GM18499 (cell line): ENCODE data around the gene TIMP2.
"Not testable (repeated sequence)": the region's sequence is repeated elsewhere in the genome, so short reads cannot be mapped to it uniquely, and the experiment has no call there.

Experiments
- ATAC-seq: cut with Tn5 transposase; IDR thresholded peaks from one replicate; pipeline ENCODE4 v1.9.1; 2021; ENCODE audit warnings: moderate number of reproducible peaks; ENCODE audit not compliant: insufficient read depth, unreplicated experiment

The TIMP2 gene

DNA sequence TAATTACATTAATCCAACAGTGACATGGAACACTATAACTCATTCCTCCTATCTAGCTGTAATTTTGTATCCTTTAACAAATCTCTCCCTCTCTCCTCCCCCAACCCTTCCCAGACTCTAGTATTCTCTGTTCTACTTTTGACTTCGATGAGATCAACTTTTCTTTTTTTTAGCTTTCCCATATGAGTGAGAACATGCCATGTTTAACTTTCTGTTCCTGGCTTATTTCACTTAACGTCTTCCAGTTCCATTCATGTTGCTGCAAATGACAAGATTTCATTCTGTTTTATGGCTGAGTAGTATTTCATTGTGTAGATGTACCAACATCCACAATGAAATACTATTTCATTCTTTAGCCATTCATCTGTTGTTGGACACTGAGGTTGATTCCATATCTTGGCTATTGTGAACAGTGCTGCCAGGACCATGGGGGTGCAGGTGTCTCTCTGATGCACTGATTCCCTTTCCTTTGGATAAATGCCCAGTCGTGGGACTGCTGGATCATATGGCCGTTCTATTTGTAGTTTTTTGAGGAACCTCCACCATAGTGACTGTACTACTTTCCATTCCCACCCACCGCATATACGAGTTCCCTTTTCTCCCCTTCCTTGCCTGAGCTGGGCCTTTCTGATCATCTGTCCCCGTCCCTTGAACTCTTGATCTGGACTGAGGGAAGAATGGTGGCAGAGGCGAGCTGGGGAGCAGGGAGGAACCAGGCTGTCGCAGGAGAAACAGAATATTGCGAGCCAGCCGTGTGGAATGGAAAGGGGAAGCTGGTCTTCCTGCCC is 14.5 kb downstream of the TIMP2 start:
- ATAC-seq, result no peak

DNA sequence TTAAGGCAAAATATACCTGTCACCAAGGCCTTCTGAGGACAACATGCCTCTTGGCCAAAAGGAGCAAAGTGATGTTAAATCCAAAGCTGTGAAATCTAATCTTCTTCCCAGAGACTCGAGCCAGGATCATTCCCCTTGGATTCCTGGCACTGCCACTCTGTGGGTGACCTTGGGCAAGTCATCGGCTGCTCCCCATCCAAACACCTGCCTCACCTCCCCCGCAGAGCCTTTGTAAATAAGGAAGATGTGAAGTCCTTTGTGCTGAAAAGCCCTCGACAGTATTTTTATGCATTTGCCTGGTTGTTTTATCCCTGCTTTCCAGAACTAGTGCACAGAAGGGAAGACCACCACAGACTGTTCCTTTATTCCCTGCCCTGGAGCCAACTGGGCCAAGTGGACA is 16.8 kb downstream of the TIMP2 start:
- ATAC-seq, result no peak

DNA sequence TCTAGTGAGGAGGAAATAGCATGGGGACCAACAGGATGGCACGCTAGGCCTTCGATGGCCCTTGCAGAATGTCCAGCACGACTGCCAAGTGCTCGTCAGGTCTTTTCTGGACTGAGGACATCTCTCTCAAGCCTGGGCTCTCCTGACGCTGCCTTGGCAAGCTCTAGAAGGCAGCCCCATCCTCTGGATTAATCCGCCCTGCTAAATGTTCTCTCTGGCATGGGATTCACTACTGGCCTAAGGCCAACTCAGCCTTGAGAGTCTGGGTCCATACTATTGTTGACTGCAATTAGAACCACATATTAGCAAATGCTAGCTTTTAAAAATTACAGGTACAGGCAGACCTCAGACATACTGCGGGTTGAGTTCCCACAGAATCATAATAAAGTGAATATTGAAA is 19.6 kb downstream of the TIMP2 start:
- no peak for ATAC-seq

DNA sequence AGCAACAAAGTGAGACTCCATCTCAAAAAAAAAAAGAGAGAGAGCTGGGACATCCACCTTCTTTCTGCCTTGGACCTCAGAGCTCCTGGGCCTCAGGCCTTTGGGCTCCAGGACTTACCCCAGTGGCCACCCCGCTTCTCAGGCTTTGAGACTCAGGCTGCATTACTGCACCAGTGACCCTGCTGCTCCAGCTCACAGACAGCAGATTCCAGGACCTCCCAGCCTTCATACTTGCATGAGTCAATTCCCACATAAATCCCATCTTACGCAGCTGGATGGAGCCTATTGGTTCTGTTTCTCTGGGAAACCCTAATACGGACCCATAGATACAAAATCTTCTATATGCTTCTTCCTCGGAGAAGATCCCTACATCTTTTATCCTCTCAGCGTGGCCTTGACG is 20.1 kb downstream of the TIMP2 start:
- no peak for ATAC-seq

DNA sequence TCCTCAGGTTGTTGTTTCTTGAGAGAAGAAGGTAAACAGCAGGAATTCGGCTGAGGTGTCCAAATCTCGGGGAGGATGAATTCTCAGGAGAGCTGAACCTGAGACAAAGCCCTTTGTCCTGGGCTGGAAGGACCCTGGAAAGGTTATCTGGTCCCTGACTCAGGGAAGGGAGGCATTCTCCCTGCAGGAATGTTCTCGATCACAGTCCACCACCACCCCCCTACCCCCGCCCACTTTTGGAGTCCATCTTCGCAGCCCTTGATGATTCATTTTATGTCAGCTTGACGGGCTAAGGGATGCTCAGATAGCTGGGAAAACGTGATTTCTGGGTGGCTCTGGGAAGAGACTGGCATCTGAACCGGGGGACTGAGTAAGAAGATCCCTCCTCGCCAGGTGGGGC is 20.8 kb downstream of the TIMP2 start:
- no peak for ATAC-seq

DNA sequence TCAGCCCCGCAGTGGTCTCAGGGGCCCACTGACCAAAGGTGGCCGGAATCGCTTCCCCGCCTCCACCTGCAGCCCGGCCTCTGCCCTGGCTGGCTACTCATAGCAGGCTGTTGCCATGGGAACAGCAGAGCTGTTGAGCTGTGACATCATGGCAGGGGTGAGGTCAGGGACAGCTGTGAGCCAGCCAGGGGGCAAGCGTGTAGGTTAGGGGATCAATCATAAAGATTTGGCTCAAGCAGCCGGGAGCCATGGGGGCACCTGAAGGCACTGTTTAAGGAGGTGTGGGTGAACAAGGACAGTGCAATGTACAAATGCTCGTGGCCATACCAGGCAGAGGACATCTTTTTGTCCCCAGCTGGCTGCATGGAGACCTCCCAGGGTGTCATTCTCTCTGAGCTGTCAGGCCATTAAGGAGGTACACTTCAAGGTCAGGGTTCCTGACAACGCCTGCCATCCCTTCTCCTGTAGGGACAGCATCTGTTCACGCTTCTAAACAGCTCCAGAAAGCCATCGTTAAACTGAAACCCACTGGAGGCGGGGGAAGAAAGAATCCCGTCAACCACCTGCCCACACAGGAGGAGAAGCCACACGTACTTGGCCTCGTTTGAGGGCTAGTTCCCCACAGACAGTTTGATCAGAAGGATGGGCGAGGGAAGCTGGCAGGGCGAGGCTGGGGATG is 21.9 kb downstream of the TIMP2 start, which contains the start of gene CEP295NL:
CEP295NL (minus strand) TSS at position 101 of the 679 bp plus-strand sequence. CDS start 1,373 bp downstream, outside the sequence.
- no peak for ATAC-seq

DNA sequence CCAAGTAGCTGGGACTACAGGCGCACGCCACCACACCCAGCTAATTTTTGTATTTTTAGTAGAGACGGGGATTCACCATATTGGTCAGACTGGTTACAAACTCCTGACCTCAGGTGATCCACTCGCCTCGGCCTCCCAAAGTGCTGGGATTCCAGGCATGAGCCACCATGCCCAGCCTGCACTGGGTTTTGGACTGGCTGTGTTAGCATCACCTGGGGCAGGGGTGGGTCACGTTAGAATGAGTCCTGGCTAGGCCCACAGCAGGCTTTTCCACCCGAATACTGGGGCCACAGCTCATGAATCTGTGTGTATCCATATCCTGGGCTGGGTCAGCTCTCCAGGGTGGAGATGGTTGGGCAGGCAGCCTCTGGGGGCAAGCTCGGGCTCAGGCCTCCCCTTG is 23.0 kb downstream of the TIMP2 start:
- not testable (repeated sequence) for ATAC-seq

DNA sequence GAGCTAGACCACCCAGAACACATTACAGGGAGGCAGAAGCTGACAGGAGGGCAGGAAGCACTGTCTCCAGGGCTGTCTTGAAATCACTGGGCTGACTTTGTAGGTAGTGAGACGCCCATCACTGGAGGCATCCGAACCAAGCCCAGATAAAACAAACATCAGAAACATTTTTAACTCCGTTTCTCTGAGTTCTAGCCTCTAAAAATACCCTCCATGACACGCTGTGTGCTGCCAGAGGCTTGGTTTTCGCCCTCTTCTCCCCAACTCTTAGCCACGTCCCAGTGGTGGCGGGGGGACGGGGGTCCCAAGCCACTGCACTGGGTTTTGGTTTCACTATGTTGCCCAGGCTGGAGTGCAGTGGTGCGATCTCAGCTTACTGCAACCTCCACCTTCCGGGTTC is 23.4 kb downstream of the TIMP2 start:
- no peak for ATAC-seq

DNA sequence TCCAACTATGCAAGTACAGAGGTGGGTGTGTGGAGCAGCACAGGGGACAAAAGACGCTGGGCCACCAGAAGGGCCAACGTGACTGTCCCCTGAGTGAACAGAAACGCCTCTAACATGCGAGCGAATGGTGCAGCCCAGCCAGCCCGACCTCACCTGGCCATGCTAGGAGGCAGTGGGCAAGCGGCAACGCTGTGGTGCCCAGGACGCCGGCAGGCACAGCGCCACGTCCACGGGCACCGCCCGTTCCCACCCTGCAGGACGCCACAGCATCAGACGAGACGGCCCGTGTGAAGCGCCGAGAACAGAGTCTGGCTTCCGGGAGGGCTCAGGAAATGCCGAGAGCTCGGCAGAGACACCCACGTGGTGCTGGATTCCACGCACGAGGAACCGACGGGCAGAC is 24.4 kb downstream of the TIMP2 start:
- no peak for ATAC-seq

DNA sequence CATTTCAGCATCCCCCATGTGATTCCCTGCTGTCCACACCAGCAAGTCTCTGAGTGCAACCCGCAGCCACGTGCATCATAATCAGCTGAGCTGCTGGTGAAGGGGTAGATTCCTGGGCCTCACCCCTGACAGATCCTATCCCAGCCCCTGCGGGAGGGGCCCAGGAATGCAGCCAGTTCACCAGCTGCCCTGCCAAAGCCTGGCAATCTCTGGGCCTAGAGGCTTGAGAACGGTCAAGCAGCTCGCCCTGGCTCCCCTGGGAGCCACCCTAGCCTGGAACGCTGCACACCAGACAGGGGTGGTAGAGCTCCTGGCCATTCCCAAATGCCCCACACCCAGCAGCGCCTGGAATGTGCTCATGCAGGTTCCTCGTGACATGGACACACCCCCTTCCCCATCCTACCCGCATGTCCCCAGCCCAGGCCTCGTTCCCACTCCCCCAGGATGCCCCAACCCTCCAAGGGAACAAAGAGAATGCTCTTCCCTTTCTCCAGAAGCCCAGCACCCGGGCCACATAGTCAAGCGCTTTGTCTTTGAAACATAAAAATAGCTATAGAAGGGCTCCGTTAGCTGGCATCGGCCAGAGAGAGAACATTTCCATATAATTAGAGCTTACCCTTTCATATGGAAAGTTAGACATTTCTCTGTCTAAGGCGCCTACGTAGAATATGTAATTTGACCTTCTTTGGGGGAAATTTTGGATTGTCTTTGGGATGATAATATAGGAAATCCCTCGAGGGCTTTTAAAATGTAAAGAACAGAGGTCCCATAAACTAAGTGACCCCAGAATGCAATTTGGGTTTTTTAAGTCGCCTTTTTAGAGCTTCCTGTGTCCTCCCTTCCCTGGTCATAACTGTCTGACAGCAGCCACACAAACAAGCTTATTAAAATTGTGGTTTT is 25.6 kb downstream of the TIMP2 start:
- ATAC-seq, result no peak

DNA sequence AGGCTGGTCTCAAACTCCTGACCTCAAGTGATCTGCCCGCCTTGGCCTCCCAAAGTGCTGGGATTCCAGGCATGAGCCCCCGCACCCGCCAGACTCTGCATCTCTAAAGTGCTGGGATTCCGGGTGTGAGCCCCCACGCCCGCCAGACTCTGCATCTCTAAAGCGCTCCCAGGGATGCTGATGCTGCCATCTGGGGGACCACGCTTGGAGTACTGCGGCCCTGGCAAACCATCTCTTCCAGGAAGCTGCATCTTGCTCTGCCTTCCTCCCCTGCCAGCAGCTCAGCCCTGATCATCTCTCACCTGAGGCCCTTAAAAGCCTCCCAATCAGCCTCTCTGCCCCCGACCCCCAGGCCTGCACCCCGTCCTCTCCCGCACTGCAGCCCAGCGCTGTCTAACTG is 26.2 kb downstream of the TIMP2 start:
- no peak for ATAC-seq

DNA sequence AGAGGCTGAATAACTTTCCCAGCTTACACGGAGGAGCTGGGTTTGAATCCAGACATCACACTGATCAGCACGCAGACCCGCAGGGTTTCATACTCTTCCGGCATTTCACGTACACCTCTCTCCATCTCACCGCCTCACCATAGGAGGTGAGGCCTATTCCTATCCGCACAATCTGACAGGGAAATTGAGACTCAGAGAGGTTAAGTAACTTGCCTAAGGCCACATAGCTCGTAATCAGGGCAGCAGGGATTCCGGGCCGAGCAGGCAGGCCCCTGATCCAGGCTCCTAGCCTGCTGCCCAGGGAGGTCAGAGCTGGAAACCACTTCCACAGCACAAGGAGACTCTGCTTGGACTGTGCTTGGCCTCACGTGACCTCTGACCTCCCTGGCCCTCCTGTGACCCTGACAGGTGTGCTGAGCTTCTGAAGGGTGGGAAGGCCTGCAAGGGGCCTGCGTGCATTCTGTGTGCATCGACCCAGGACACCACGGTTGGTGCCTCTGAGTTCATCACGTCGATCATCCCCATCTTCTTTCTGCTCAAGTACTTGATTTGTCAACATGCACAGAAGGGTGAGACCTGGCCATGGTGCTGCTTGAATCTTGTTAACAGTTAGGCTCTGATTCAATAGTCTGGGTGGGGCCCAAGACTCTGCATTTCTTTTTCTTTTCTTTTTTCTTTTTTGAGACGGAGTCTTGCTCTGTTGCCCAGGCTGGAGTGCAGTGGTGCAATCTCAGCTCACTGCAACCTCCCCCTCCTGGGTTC is 26.9 kb downstream of the TIMP2 start:
- no peak for ATAC-seq

DNA sequence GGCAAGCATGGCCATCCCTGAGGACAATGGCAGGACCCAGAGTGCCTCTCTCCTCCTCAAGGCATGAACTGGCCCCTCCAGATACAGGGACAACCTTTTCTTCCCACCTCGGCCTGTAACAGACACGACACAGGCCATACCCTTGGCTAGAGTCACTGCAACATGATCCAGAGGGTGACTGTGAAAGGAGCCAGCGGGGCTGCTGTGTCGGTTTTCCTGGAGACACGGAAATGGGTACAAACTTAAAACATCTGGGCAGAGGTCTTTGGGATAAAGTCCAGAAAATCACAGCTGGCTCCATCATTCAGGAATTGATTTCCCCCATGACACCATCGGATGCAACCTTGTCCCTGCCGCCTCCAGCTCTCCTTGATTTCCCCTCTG is 27.5 kb downstream of the TIMP2 start:
- no peak for ATAC-seq

DNA sequence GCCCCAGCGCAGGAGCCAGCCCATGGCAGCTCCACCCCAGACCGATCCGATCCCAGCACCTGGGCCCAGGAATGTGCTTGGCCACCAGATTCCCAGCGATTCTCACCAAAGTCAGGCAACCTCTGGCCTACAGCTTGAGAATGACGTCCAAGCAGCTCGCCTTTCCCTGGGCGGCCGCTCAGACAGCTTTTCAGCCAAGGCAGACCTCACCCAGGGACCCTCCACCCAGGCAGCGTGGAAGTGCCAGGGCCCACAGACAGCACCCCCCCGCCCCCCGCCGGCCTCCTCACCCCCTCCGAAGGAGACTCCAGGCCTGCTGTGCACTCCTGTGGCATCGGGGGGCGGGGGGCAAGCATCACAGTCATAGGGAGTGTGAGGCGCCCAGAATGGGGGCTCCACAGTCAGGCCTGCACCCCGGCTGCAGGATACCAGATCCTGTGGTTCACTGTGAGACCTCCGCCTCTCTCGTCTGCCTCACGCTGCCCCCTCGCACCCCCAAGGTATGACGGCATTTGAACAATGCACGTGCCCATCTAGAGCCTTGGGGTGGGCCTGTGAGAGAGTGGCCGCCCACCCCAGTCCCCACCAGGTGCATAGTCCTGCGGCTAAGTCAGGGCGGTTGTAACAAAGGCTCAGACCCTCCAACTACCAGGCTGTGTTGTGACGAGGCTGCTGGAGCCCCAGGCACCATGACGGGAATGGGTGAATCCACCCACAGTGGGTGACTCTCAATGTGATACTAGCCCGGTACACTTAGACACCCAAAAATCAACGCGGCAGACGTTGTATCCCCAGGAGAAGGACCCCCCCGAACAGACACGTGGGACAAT is 28.1 kb downstream of the TIMP2 start:
- no peak for ATAC-seq

DNA sequence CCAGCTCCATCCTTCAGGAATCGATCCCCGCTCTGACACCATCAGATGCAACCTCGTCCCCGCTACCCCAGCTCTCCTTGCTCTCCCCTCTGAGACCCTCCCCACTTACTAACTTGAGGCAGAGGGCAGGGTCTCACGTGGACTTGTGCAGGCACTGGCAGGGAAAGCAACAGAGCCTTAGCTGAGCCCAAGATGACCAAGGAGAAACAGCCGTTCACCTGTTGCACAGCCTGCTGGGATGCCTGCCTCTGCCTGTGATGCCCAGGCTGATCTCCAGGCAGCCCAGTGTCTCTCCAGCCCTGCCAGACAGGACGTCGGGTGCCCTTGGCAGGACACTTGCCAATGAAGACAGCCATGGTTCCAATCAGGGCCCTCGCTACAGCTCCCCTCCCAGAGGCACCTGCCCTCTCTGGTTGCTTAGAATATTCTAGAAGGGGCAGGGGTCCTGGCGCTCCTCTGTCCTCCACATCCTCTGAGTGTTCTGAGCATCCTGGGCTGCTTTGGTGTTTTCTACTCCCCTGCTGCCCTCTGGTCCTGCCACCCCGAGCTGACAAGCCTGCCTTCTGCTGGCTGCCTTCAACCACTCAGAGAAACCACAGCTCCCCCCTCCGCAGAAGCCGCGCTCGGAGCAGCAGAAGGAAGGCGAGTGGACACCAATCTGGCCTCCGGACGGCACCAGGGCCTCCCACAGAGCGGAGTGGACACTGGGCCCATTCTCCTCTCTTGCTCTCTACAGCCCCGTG is 28.9 kb downstream of the TIMP2 start:
- no peak for ATAC-seq

DNA sequence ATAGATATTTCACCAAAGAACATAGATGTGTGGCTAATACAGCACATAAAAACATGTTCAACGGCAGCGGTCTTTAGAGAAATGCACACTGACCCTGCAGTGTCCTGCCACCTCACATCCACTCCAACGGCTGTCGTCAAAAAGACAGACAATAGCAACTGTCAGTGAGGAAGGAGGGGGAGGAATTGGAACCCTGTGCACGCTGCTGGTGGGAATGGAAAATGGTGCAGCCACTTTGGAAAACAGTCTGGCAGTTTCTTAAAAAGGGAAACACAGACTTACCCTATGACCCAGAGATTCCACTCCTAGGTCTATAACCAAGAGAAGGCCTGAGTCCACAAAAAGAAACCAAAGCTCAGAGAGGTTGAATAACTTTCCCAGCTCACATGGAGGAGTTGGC is 29.9 kb downstream of the TIMP2 start:
- ATAC-seq, result no peak

DNA sequence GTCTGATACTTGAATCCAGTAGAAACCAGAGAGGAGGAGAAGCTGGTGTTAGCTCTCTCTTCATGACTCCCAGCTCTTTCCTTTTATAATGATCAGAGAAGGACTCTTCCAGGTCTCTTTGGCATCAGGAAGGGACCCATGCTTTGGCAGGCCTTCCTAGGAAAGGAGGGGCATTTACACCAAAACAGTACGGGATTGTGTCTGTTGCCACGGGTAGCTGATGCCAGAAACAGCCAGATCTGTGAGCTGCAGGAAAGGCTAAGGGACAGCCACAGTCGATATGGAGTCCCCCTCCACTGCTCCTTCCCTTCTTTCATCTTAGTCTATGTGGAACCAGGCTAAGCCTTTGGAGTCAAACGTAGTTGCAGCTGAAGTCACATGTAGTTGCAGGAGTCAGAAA is 31.5 kb downstream of the TIMP2 start:
- no peak for ATAC-seq

DNA sequence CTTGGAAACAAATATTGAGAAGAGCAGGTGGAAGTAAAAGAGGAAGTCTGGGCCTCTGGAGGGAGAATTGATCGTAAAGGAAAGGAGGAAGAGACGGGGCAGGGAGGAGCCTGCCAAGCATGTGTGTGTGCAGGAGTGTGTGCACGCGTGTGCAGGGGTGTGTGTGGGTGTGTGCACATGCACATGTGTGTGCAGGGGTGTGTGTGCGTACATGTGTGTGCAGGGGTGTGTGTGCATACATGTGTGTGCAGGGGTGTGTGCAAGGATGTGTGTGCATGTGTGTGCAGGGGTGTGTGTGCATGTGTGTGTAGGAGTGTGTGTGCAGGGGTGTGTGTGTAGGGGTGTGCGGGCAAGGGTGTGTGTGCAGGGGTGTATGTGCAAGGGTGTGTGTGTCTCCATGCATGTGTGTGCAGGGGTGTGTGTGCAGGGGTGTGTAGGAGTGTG is 32.2 kb downstream of the TIMP2 start:
- ATAC-seq, result no peak

DNA sequence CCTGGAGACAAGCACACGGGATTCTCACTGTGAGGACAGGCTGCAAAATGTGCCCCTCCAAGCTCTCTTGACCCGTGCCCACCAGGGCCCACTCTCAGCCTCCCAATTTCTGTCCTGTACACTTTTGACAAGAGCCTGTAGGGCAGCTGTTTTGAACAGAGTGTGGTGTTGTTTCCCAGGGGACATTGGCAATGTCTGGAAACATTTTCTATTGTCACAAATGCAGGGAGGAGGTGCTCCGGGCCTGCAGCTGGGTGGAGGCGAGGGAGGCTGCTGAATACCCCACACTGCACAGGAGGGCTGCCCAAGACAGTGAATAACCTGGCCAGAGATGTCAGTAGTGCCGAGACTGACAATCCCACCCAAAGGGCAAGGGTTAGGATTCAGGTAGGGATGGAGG is 32.7 kb downstream of the TIMP2 start:
- no peak for ATAC-seq
